Measurements from ENCODE around the gene GPR84. TPM values are rescaled to one million over a fixed set of nuclear protein-coding genes. Genes with fewer than 3 reads are reported as not detected.

The GPR84 gene
- total and polyA plus RNA-seq, 2 of the 13 experiments (the other 11 are each of a cell fraction or from before 2014, with no cell fraction given): not detected

GRCh38 chr12:54328595-54329337 lies 35.5 kb downstream of the GPR84 start (continued):
- TF ChIP-seq AKNA (CRISPR knock-in tag; IDR thresholded peaks at IDR 0.05; ENCODE audit: borderline replicate concordance) (no peak), ZNF792 (CRISPR knock-in tag; IDR thresholded peaks at IDR 0.05) (no peak), DRAP1 (CRISPR knock-in tag; IDR thresholded peaks at IDR 0.05) (0 out of 2 replicates have a peak, but pooled peaks have one; percentile 14), ZNF770 (CRISPR knock-in tag; IDR thresholded peaks at IDR 0.05) (0 out of 2 replicates have a peak, but pooled peaks have one; percentile 1), HIC2 (CRISPR knock-in tag; IDR thresholded peaks at IDR 0.05; ENCODE audit: low read depth) (no peak), SRSF1 (optimal IDR thresholded peaks at IDR 0.05; ENCODE audit: low read depth, low read length) (no peak), DDIT3 (CRISPR knock-in tag; IDR thresholded peaks at IDR 0.05) (no peak), GLI4 (CRISPR knock-in tag; IDR thresholded peaks at IDR 0.05; ENCODE audit: borderline replicate concordance) (no peak), ZSCAN21 (CRISPR knock-in tag; IDR thresholded peaks at IDR 0.05; ENCODE audit: borderline replicate concordance) (no peak), IRF1 (CRISPR knock-in tag; IDR thresholded peaks at IDR 0.05; ENCODE audit: low read depth) (no peak), MXI1 (IDR thresholded peaks at IDR 0.05; ENCODE audit: borderline replicate concordance, low read depth, low read length) (peak; percentile 24; the same call in 1 of the 3 replicates), ZNF619 (CRISPR knock-in tag; IDR thresholded peaks at IDR 0.05) (no peak), NR0B2 (CRISPR knock-in tag; IDR thresholded peaks at IDR 0.05) (no peak), ZNF260 (CRISPR knock-in tag; IDR thresholded peaks at IDR 0.05; ENCODE audit: borderline replicate concordance, low read depth) (no peak), ZFYVE20 (CRISPR knock-in tag; IDR thresholded peaks at IDR 0.05; ENCODE audit: borderline replicate concordance, low read depth) (no peak), SMAD3 (CRISPR knock-in tag; IDR thresholded peaks at IDR 0.05) (no peak)
